HG03378 (cell line): ENCODE measurements around the gene C7orf57.
A peak's percentile ranks its signal among the peaks of the same experiment; 100 is the strongest.
"Not testable (repeated sequence)": the region's sequence is repeated elsewhere in the genome, so short reads cannot be mapped to it uniquely, and the experiment has no call there.

Experiments used
- ATAC-seq: cut with Tn5 transposase; IDR thresholded peaks from one replicate; pipeline ENCODE4 v1.9.1; 2021; ENCODE audit warnings: mild to moderate bottlenecking, moderate library complexity; ENCODE audit not compliant: unreplicated experiment

Gene C7orf57

DNA sequence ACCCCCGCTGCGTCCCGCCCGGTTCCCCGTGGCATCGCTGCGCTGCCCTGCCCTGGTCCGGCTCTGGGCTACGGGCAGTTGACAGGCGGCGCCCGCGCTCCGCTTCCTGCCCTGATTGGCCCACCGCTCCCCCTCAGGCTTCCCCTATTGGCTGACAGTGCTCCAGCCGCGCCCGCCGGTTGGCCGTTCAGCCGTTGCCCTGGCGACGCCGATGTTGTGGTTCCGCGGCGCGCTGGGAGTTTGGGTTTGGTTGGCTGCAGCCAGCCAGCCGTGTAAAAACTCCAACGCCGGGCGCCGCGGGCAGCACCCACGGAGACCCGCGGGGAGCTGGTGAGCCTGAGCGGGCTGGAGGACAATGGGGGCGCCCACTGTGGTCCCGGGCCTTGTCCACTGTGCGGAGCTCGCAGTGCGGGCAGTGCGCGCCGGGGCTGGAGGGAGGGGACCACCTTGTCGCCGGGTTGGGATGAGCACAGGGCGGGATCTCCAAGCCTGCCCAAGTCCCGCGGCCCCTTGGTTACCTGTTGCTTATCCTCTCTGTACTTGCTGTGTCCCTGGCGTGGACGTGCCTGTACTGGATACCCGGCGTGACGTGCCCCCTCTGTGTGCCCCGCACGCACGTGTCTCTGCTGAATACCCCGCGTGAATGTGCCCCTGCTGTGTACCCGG lies at the start of gene C7orf57:
TSS of gene C7orf57 (plus strand) at position 243 of the 666 bp plus-strand sequence. CDS start 766 bp downstream, outside the sequence.
- ATAC-seq: peak; percentile 94

GRCh38 chr7:47988496-47989386 lies 46.6 kb upstream of the C7orf57 start:
- ATAC-seq: no peak

DNA sequence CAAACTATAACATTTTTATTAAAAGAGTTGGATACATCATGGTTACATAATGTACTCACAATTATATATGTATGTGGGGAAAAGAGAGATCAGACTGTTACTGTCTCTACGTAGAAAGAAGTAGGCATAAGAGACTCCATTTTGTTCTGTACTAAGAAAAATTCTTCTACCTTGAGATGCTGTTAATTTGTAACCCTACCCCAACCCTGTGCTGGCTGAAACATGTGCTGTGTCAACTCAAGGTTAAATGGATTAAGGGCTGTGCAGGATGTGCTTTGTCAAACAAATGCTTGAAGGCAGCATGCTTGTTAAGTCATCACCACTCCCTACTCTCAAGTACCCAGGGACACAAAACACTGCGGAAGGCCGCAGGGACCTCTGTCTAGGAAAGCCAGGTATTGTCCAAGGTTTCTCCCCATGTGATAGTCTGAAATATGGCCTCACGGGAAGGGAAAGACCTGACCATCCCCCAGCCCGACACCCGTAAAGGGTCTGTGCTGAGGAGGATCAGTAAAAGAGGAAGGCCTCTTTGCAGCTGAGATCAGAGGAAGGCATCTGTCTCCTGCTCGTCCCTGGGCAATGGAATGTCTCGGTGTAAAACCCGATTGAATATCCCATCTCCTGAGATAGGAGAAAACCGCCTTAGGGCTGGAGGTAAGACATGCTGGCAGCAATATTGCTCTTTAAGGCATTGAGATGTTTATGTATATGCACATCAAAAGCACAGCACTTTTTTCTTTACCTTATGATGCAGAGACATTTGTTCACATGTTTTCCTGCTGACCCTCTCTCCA lies 45.5 kb upstream of the C7orf57 start:
- not testable (repeated sequence) for ATAC-seq

GRCh38 chr7:47990592-47990991 lies 44.8 kb upstream of the C7orf57 start:
- ATAC-seq: no peak

DNA sequence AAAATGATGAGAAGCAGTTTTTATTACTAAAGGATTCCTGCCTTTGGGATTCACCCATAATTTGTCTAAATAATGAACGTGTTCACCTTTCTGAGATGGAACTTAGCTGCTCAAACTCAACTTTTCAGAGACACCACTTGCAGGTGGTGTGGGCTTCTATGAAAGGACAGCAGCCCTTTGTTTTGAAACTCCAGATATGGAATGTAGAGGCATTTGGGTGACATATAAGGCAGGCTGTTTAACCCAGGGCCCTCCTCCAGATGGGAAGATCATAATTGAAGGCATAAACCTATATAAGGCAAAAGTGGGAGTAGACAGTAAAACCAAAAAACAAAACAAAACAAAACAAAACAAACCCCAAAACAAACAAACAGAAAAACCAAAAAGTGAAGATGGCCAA lies 44.1 kb upstream of the C7orf57 start:
- ATAC-seq: no peak

DNA sequence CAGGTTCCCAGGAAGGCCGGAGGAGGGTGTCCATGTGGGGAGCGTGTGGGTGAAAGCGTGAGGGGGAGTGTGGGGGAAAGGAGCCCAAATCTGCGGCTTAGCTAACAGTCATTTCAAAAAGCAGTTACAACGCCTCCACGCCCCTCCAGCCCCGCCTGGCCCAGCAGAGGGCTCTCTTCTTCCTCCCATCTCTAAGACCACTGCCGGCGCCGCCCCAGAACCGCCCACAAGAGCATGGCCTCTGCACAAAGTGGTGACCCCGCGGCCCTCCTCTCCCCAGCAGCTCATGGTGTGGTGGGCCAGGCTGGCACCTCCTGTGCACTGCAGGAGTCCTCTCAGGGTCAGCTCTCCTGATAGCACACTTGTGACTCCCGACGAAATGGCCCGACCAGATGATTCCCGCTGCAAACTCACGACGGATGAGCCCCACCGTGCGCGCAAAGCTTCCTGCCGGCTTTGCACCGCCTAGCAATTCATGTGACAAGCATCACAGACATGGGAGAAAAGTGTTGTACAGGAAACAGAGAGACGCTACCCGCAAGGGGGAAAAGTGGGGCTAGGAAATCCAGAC lies 43.5 kb upstream of the C7orf57 start:
- peak; percentile 95 for ATAC-seq

GRCh38 chr7:47992446-47992845 lies 42.9 kb upstream of the C7orf57 start:
- ATAC-seq: no peak

- no peak for ATAC-seq
Observed at GRCh38 chr7:47999413-47999812, 35.9 kb upstream of the C7orf57 start.

DNA sequence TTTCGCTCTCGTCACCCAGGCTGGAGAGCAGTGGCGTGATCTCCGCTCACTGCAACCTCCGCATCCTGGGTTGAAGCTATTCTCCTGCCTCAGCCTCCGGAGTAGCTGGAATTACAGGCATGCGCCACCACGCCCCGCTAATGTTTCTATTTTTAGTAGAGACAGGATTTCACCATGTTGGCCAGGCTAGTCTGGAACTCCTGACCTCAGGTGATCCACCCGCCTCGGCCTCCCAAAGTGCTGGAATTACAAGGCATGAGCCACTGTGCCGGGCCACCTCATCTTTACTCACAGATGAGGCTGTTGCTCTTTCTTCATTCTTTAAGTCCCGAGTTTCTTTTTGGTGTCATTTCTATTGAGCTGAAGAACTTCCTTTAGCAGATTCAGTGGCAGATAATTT lies 35.2 kb upstream of the C7orf57 start:
- ATAC-seq: not testable (repeated sequence)

DNA sequence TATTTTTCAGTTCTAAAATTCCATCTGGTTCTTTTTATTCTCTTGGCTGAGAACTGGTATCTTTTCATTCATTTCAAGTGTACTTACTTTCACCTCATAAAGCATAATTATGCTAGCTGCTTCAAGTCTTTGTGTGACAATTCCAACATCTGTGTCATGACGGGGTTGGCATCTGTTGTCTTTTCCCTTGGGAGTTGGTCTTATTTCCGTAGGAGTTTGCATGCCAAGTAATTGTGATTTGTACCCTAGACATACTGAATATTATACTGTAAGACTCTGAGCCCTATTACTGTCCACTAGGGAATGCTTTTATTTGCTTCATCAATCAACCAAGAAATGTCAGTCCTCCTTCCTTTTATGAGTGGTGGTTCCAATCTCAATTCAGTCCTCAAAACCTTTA lies 31.3 kb upstream of the C7orf57 start:
- ATAC-seq: no peak

- ATAC-seq: no peak
Observed at GRCh38 chr7:48004638-48005037, 30.7 kb upstream of the C7orf57 start.

- no peak for ATAC-seq
Observed at GRCh38 chr7:48006866-48007265, 28.5 kb upstream of the C7orf57 start.

DNA sequence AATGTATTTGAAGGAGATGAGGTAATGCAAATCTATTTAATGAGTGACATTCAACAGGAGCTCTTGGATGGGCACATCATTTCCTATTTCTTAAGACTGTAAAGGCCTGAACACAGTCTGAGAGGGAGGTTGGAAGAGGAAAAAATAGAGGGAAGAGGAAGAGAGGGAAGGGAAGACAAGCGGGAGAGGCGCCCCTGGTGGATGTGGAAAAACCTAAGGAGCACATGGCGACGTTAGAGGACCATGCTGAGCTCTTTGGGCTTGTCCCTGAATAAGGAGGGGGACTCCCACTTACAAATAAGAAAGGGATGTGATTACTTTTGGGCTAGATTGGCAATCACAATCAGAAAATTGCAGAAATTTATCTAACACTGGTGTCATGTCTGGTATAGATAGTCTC lies 26.1 kb upstream of the C7orf57 start:
- ATAC-seq: no peak

DNA sequence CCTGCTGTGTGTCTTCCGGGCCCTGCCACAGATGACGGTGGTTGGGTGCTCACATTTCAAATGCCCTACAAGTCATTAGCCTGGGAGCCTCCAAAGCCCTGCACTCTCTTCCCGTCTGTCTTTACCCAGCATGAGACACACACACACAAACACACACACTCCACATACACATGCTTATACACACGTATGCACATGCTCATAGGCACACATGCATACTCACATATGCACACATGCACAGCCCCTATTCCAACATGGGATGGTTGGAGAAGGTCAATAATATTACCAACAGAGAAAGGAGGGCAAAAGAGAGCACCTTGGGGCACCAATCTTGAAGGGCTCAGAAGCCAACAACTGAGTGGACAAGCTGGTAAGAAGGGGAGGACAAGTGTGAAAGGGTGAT lies 25.4 kb upstream of the C7orf57 start:
- ATAC-seq: no peak

DNA sequence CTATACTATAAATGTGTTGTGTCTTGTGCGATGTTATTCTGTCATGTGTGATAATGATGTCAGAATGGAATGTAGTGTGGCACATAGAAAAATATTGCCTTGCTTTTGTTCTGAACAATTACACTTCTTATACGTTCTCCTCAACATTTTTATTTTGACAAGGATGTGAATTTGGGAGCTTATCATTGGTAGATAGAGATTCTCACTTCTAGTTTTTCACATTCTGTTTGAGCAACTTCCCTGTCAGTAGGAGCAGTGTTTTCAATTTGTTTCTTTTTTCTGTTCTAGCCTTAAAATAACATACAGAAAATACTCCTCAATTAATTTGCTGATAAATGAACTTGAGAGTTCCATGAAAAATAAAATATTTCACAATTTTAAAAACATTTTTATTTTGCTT lies 24.0 kb upstream of the C7orf57 start:
- ATAC-seq: no peak

GRCh38 chr7:48011951-48012350 lies 23.4 kb upstream of the C7orf57 start:
- ATAC-seq: no peak

DNA sequence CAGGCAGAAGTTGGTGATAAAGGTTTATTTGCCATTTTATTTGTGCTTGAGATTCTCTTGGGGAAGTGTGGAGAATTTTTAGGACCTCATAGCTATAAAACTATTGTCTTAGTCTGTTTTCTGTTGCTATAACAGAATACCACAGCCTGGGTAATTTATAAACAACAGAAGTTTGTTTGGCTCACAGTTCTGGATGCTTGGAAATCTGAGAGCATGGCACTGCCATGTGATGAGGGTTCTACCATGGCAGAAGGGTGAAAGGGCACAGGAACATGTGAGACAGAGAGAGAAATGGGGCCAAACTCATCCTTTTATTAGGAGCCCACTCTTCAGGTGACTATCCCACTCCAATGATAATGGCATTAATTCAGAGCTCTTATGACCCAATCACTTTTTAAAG lies 18.7 kb upstream of the C7orf57 start:
- ATAC-seq: no peak

GRCh38 chr7:48017674-48018073 lies 17.7 kb upstream of the C7orf57 start:
- ATAC-seq: no peak

DNA sequence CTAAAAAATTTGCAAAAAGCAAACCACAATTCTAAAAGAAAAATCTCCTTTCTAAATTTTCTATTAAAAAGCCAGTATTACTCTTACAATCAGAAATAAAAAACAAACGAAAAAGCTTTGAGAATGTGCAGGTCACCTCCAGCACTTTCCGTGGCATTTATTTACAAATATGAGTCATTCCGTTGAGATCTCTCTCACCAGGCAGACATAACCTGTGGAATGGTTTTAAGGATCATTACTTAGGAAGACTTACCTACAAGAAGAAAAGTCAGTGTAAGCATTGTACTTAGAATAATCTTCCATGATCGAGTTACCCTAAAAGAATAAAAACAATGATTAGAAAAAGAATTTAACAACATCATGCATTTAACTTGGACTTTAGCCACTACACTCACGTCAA lies 9.7 kb upstream of the C7orf57 start:
- no peak for ATAC-seq

GRCh38 chr7:48028938-48029337 lies 6.4 kb upstream of the C7orf57 start, which contains the start of gene SUN3:
Gene SUN3 (minus strand): TSS chr7:48029107. CDS start chr7:48028938, 169 bp downstream.
- no peak for ATAC-seq

DNA sequence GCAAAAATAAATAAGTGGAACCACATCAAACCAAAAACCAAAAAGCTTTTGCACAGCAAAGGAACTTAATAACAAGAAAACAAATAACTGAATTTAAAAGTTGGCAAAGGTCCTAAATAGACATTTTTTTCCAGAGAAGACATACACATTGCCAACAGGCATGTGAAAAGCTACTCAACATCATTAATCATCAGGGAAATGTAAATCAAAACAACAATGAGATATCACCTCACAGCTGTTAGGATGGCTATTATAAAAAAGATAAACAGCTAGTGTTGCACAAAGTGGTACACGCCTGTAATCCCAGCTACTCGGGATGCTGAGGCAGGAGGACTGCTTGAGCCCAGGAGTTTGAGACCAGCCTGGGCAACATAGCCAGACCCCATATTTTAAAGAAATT lies 4.2 kb upstream of the C7orf57 start:
- ATAC-seq: no peak
